ENCODE data around the gene INHBA.

Gene INHBA

DNA sequence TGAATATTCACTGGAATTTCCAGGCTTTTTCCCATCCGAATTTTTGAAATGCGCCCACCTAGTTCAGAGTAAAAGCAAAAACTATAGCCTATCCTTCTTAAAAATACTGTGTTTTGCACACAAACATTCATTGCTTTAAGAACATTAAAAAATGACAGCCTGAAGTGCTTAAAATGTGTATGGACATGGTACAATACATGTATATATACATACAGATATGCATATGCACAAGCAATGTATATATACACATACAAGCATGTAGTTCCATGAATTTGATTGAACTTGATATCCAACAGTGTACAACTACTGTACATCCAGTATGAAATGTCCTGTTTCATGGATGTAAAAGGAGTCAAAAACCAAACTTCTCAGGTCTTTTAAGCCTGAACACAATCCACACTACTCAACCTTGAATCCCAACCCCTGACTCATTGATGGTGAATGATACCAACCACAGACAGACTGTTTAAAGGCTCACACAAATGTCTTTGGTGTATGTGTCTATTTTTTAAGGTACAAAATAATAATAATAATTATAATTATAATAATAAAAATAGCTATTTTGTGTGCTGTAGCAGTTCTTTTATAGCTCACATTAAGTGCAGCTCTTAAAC is 14.8 kb downstream of the INHBA start:
- Histone ChIP-seq H3K27me3 (ENCODE audit: control insufficient read depth, insufficient read depth, low read length) (no peaks in the 10 kb centered on the region), H3K27ac (ENCODE audit: low read depth, low read length) (no peak overlapping the region), H3K36me3 (ENCODE audit: control insufficient read depth, insufficient read depth, low read length) (no peaks in the 10 kb centered on the region), H3K4me3 (ENCODE audit: low read depth, low read length) (no peak overlapping the region), H3K9me3 (ENCODE audit: control insufficient read depth, insufficient read depth, low read length) (no peaks in the 10 kb centered on the region), H3K4me1 (ENCODE audit: control insufficient read depth, insufficient read depth, low read length) (peaks cover 29% of the 10 kb centered on the region), H3K9ac (ENCODE audit: low read depth, low read length) (no peak overlapping the region)

GRCh38 chr7:41685684-41686083 is 17.2 kb downstream of the INHBA start:
- H3K36me3 ChIP-seq (ENCODE audit: control insufficient read depth, insufficient read depth, low read length) = no peaks in the 10 kb centered on the region
- no peak overlapping the region for H3K27ac ChIP-seq (ENCODE audit: low read depth, low read length)
- H3K4me3 ChIP-seq (ENCODE audit: low read depth, low read length) = no peak overlapping the region
- H3K4me1 ChIP-seq (ENCODE audit: control insufficient read depth, insufficient read depth, low read length) = peaks cover 34% of the 10 kb centered on the region
- H3K27me3 ChIP-seq (ENCODE audit: control insufficient read depth, insufficient read depth, low read length) = no peaks in the 10 kb centered on the region
- H3K9me3 ChIP-seq (ENCODE audit: control insufficient read depth, insufficient read depth, low read length) = no peaks in the 10 kb centered on the region
- H3K9ac ChIP-seq (ENCODE audit: low read depth, low read length) = no peak overlapping the region

DNA sequence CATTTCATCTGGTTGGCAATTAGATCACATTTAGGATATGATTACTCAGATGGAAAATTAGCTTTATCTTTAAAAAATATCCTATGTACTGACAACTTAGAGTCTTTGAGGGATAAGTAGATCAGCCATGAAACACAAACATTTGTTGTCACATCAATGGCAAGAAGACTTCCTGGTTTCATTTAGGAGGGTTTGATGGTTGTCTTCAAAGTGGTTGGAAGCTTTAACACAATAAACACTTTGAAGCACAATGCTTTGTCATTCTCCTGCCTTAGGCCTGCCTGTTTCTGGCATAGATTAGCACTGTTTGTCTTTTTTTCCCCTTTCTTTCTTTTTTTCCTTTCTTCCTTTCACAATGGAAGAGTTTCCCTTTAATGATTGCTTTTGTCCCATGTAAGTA is 20.5 kb downstream of the INHBA start:
- Histone ChIP-seq H3K9ac (ENCODE audit: low read depth, low read length) (no peak overlapping the region), H3K27ac (ENCODE audit: low read depth, low read length) (no peak overlapping the region)

GRCh38 chr7:41679566-41679965 is 23.3 kb downstream of the INHBA start:
- Histone ChIP-seq H3K9me3 (ENCODE audit: control insufficient read depth, insufficient read depth, low read length) (no peaks in the 10 kb centered on the region), H3K4me1 (ENCODE audit: control insufficient read depth, insufficient read depth, low read length) (peaks cover 14% of the 10 kb centered on the region), H3K27ac (ENCODE audit: low read depth, low read length) (no peak overlapping the region), H3K4me3 (ENCODE audit: low read depth, low read length) (no peak overlapping the region), H3K27me3 (ENCODE audit: control insufficient read depth, insufficient read depth, low read length) (no peaks in the 10 kb centered on the region), H3K36me3 (ENCODE audit: control insufficient read depth, insufficient read depth, low read length) (no peaks in the 10 kb centered on the region), H3K9ac (ENCODE audit: low read depth, low read length) (no peak overlapping the region)

More for the DNA sequence above, 20.5 kb downstream of the INHBA start:
- Histone ChIP-seq H3K36me3 (ENCODE audit: control insufficient read depth, insufficient read depth, low read length) (no peaks in the 10 kb centered on the region), H3K9me3 (ENCODE audit: control insufficient read depth, insufficient read depth, low read length) (no peaks in the 10 kb centered on the region), H3K4me3 (ENCODE audit: low read depth, low read length) (no peak overlapping the region), H3K27me3 (ENCODE audit: control insufficient read depth, insufficient read depth, low read length) (no peaks in the 10 kb centered on the region), H3K4me1 (ENCODE audit: control insufficient read depth, insufficient read depth, low read length) (peaks cover 19% of the 10 kb centered on the region)

GRCh38 chr7:41674505-41675023 is 28.3 kb downstream of the INHBA start:
- no peak overlapping the region for H3K27ac ChIP-seq (ENCODE audit: low read depth, low read length)
- no peaks in the 10 kb centered on the region for H3K27me3 ChIP-seq (ENCODE audit: control insufficient read depth, insufficient read depth, low read length)

GRCh38 chr7:41661596-41661995 is 41.3 kb downstream of the INHBA start:
- no peaks in the 10 kb centered on the region for H3K9me3 ChIP-seq (ENCODE audit: control insufficient read depth, insufficient read depth, low read length)
- no peaks in the 10 kb centered on the region for H3K36me3 ChIP-seq (ENCODE audit: control insufficient read depth, insufficient read depth, low read length)
- no peak overlapping the region for H3K9ac ChIP-seq (ENCODE audit: low read depth, low read length)
- H3K4me3 ChIP-seq (ENCODE audit: low read depth, low read length) = no peak overlapping the region
- peaks cover 17% of the 10 kb centered on the region; the same call in 1 of the 2 replicates for H3K4me1 ChIP-seq (ENCODE audit: control insufficient read depth, insufficient read depth, low read length)
- no peaks in the 10 kb centered on the region for H3K27me3 ChIP-seq (ENCODE audit: control insufficient read depth, insufficient read depth, low read length)
- no peak overlapping the region for H3K27ac ChIP-seq (ENCODE audit: low read depth, low read length)

More at GRCh38 chr7:41674505-41675023, 28.3 kb downstream of the INHBA start:
- no peak overlapping the region; the same call in 1 of the 2 replicates for H3K4me3 ChIP-seq (ENCODE audit: low read depth, low read length)
- no peaks in the 10 kb centered on the region for H3K9me3 ChIP-seq (ENCODE audit: control insufficient read depth, insufficient read depth, low read length)
- no peak overlapping the region for H3K9ac ChIP-seq (ENCODE audit: low read depth, low read length)
- H3K36me3 ChIP-seq (ENCODE audit: control insufficient read depth, insufficient read depth, low read length) = no peaks in the 10 kb centered on the region
- peaks cover 11% of the 10 kb centered on the region for H3K4me1 ChIP-seq (ENCODE audit: control insufficient read depth, insufficient read depth, low read length)

- Histone ChIP-seq H3K4me1 (ENCODE audit: control insufficient read depth, insufficient read depth, low read length) (no peaks in the 10 kb centered on the region), H3K27ac (ENCODE audit: low read depth, low read length) (no peak overlapping the region), H3K4me3 (ENCODE audit: low read depth, low read length) (no peak overlapping the region), H3K9ac (ENCODE audit: low read depth, low read length) (no peak overlapping the region), H3K9me3 (ENCODE audit: control insufficient read depth, insufficient read depth, low read length) (no peaks in the 10 kb centered on the region), H3K27me3 (ENCODE audit: control insufficient read depth, insufficient read depth, low read length) (no peaks in the 10 kb centered on the region), H3K36me3 (ENCODE audit: control insufficient read depth, insufficient read depth, low read length) (no peaks in the 10 kb centered on the region)
Measured at GRCh38 chr7:41659539-41659938, 43.4 kb downstream of the INHBA start.

GRCh38 chr7:41656366-41656765 is 46.5 kb downstream of the INHBA start:
- Histone ChIP-seq H3K9me3 (ENCODE audit: control insufficient read depth, insufficient read depth, low read length) (no peaks in the 10 kb centered on the region), H3K4me3 (ENCODE audit: low read depth, low read length) (no peak overlapping the region), H3K36me3 (ENCODE audit: control insufficient read depth, insufficient read depth, low read length) (no peaks in the 10 kb centered on the region), H3K4me1 (ENCODE audit: control insufficient read depth, insufficient read depth, low read length) (no peaks in the 10 kb centered on the region), H3K27me3 (ENCODE audit: control insufficient read depth, insufficient read depth, low read length) (no peaks in the 10 kb centered on the region), H3K9ac (ENCODE audit: low read depth, low read length) (no peak overlapping the region), H3K27ac (ENCODE audit: low read depth, low read length) (no peak overlapping the region)

DNA sequence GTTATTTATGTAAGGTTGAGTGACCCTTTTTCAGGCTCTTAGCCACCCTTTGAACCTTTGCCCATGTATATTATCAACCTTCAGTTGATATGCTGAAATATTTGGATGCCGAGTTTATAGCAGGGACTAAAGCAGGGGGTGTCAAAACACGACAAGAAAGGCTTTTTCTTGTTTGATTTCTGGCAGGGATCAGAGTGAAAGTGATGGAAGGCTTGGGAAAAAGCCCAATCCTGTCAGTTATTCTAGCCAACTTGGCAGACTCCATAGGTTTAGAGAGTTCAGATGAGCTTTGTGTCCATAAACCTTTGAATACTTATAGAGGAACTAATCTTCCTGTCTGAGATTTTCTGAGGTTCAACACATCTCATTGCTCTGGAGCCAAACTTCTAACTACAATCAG is 47.5 kb downstream of the INHBA start:
- Histone ChIP-seq H3K27ac (ENCODE audit: low read depth, low read length) (no peak overlapping the region), H3K27me3 (ENCODE audit: control insufficient read depth, insufficient read depth, low read length) (no peaks in the 10 kb centered on the region), H3K4me1 (ENCODE audit: control insufficient read depth, insufficient read depth, low read length) (no peaks in the 10 kb centered on the region), H3K4me3 (ENCODE audit: low read depth, low read length) (no peak overlapping the region), H3K9ac (ENCODE audit: low read depth, low read length) (no peak overlapping the region), H3K36me3 (ENCODE audit: control insufficient read depth, insufficient read depth, low read length) (no peaks in the 10 kb centered on the region), H3K9me3 (ENCODE audit: control insufficient read depth, insufficient read depth, low read length) (no peaks in the 10 kb centered on the region)

DNA sequence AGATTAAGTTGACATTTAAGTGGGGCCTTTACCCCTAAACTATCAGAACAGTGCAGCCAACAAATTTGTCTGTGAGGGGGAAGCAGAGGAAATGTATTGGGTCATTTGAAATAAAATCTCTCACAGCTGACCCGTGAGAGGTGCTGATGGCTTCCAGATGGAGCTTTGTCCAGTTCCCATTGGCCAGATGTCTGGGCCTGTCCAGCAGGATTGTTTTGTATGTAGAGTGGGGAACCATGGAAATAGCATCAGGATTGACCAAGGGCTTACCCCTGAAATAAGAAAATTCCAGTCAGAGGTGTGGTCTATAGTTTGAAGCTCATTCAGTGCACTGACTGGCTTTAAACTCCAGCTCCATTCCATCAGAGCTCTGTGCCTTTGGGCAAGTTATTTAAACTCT is 50.6 kb downstream of the INHBA start:
- no peak overlapping the region for H3K27ac ChIP-seq (ENCODE audit: low read depth, low read length)
- no peak overlapping the region for H3K4me3 ChIP-seq (ENCODE audit: low read depth, low read length)
- H3K4me1 ChIP-seq (ENCODE audit: control insufficient read depth, insufficient read depth, low read length) = peaks cover 9% of the 10 kb centered on the region
- no peaks in the 10 kb centered on the region for H3K27me3 ChIP-seq (ENCODE audit: control insufficient read depth, insufficient read depth, low read length)
- H3K36me3 ChIP-seq (ENCODE audit: control insufficient read depth, insufficient read depth, low read length) = no peaks in the 10 kb centered on the region
- no peaks in the 10 kb centered on the region for H3K9me3 ChIP-seq (ENCODE audit: control insufficient read depth, insufficient read depth, low read length)
- no peak overlapping the region for H3K9ac ChIP-seq (ENCODE audit: low read depth, low read length)

DNA sequence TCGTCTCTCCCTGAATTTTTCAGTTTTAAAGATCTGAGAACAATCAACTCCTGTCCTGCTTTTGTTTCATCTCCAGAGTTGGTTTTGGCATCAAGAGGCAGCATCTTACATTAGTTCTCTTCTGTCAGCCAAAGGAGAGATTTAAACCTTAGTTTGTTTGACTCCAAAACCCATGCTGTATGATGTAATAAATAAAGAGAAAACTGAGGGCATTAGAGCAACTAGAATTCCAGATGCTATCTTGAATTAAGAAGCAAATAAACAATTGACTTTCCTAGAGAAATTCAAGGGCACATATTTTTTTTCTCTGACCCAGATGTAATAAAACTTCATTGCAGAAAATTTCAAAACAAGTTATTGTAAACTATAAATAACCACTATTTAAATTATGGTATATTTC is 54.4 kb downstream of the INHBA start:
- Histone ChIP-seq H3K27ac (ENCODE audit: low read depth, low read length) (no peak overlapping the region), H3K9ac (ENCODE audit: low read depth, low read length) (no peak overlapping the region), H3K9me3 (ENCODE audit: control insufficient read depth, insufficient read depth, low read length) (no peaks in the 10 kb centered on the region), H3K4me1 (ENCODE audit: control insufficient read depth, insufficient read depth, low read length) (peaks cover 9% of the 10 kb centered on the region), H3K4me3 (ENCODE audit: low read depth, low read length) (no peak overlapping the region), H3K27me3 (ENCODE audit: control insufficient read depth, insufficient read depth, low read length) (no peaks in the 10 kb centered on the region), H3K36me3 (ENCODE audit: control insufficient read depth, insufficient read depth, low read length) (no peaks in the 10 kb centered on the region)

Measured in HUES48 (cell line).